Choroid plexus epithelial cell (primary cell): ENCODE data around the gene TTC7B.

Experiments
- DNase-seq: peaks from one replicate; pipeline ENCODE4 v3.0.0-alpha.2; 2010; ENCODE audit warnings: low read depth
- H3K4me3 ChIP-seq: 2 replicates; pipeline ENCODE4 v1.5.1; 2011; ENCODE audit warnings: low read depth, mild to moderate bottlenecking, control low read depth, low read length, moderate library complexity
- TF ChIP-seq, protein P1 (sequence below): conservative IDR thresholded peaks from 2 replicates; pipeline ENCODE4 v1.5.1; 2011; ENCODE audit warnings: low read depth, mild to moderate bottlenecking, control low read depth, inconsistent platforms, low read length, moderate library complexity

Gene TTC7B

DNA sequence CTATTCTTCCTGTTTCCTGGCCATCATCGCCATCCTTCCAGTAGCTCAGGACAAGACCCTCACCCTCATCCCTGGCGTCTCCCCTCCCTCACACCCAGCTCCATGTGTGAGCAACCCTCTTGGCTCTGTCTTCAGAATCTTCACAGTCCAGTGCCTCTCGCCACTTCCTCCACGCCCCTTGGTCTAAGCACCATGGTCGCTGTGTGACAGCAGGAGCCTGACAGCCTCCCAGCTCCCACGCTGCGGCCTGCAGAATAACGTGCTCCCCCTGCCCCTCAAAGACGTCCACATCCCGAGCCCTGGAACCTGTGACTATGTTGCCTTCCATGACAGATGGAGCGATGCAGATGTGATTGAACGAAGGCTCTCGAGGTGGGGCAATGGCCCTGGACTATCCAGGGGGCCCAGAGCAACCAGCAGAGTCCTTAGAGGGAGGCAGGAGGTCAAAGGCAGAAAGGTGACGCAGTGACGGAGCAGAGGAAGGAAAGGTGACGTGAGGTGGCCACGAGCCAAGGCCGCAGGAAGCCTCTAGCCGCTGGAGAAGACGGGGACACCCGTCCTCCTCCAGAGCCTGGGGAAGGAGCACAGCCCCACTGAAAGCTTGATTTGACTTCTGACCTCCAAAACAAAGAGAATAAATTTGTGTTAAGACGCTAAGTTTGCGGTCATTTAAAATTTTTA, 279.6 kb downstream of the TTC7B start:
- DNase-seq = no peak
- no peak overlapping the region for H3K4me3 ChIP-seq
- TF ChIP-seq, protein P1, sequence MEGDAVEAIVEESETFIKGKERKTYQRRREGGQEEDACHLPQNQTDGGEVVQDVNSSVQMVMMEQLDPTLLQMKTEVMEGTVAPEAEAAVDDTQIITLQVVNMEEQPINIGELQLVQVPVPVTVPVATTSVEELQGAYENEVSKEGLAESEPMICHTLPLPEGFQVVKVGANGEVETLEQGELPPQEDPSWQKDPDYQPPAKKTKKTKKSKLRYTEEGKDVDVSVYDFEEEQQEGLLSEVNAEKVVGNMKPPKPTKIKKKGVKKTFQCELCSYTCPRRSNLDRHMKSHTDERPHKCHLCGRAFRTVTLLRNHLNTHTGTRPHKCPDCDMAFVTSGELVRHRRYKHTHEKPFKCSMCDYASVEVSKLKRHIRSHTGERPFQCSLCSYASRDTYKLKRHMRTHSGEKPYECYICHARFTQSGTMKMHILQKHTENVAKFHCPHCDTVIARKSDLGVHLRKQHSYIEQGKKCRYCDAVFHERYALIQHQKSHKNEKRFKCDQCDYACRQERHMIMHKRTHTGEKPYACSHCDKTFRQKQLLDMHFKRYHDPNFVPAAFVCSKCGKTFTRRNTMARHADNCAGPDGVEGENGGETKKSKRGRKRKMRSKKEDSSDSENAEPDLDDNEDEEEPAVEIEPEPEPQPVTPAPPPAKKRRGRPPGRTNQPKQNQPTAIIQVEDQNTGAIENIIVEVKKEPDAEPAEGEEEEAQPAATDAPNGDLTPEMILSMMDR = no peak

DNA sequence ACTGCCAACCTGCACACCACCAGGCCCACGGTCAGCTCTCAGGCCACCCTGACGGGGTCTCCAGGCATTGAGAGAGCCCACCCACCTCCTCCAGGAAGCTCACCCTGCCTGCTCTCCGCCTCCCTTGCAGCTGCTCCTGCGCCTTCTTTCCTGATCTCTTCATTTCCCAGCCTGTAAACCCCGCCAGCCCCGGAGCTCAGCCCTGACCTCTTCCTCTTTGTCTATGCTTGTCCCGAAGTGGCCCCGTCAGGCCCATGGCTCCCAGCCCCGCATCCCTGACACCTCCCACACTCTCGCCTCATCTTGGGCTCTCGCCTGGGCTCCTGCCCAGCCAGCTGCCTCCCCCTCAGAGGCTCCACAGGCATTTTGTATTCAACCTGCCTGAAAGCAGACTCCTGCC, 280.1 kb downstream of the TTC7B start:
- DNase-seq = no peak
- H3K4me3 ChIP-seq = no peak overlapping the region
- TF ChIP-seq, protein P1 = no peak

DNA sequence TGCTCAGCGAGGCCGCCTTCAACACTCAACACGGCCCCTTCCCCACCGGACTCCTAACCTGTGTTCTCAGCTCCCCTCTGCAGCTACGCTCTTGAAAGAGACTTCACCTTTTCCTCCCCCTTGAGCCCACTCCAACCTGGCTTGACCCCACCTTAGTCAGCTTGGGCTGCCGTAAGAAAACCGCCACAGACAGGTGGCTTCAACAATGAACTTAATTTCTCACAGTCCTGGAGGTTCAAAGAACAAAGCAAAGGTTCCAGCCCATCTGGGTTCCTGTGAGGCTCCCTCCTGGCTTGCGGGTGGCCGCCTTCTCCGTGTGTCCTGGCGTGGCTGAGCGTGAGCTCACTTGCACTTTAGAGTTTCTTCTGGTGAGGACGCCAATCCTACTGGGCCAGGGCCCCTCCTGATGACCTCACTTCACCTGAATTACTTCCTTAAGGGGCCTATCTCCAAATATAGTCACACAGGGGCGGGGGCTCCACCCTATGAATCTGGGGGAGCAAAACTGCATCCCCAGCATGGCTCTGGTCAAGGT, 280.6 kb downstream of the TTC7B start:
- TF ChIP-seq, protein P1 = no peak
- no peak for DNase-seq
- no peak overlapping the region for H3K4me3 ChIP-seq

DNA sequence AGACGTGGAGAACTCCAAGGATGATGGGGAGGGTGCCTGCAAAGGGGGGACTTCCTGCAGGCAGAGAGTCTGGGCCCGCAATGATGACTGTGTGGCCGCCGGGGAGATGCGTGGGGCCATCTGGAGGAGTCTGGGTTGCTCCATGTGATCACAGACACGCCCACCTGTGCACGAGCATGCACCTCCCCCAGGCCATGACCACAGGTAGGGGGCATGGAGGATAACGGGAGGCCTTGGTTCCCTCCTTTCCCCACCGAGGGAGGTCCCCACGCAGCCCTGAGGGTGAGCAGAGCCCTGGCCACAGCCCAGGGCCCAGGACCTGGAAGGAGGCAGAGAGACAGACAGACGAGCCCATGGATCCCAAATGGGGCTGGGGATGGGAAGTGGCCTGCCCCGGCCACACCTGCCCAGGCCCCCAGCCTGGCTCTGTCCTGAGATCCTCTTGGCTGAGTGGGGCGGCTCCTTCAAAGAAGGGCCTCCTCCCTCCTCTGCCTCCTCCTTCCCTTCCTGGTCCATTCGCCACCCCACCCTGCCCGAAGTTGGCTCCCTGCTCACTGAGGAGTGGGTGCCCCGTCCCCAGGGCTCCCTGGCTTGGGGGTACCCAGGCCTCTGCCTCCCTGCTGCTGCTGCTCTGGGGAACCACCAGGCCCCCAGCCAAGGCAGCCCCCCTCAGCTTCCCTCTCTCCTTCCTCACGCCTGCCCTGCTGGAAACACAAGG, 281.2 kb downstream of the TTC7B start:
- no peak for DNase-seq
- TF ChIP-seq, protein P1 = no peak
- no peak overlapping the region for H3K4me3 ChIP-seq

DNA sequence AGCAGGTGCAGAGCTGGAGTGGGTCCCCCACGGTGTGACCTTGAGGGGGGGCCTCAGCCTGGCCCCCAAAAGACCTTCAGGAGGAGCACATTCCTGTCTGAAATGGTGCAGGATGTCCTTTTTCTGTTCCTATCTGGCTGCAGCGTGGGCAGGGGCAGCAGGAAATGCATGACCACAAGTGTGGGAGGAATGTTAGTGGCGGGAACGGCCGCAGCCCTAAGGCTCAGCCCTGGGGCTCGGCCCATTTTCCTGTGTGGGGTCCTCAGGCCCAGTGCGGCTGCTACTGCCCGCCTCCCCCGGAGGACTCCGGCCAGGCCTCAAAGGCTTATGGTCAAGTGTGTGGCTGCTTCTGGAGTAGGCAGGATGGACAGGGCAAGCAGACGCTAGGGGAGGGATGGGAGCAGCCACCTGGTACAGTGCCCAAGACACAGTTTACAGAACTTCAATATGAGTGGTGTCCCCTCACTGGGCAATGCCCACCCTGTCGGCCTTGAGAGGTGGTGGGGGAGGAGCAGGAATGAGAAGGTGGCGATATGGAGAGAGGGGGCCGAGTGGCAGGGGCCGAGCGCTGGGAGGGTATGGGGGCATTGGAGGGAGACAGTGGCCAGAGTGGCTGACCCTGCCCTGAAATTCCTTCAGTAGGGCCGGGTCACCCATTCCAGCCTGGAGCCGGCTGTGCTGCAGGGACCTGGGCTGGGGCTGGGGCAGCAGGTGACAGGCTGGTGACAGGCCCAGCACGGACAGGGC, 282.0 kb downstream of the TTC7B start:
- H3K4me3 ChIP-seq = no peak overlapping the region
- DNase-seq = peak; percentile 50
- TF ChIP-seq, protein P1 = no peak

DNA sequence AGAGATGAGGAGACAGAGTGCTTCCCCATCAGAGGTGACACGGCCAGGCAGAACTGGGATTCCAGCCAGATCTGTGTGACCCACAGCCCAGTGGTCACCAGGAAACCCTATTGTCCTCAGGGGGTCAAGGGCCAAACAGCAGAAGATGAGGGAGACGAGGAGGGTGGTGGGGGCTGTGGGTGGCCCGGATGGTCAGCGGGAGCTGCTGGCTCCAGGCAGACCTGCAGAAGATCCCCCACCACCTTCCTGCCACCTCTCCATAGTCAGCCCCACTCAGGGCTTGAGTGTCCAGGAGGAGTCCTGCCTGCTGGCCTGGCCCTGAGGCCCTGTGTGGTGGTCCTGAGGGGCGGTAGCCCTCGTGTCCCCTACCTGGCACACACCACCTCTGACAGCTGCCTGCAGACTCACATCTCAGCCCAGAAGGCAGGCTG, 282.6 kb downstream of the TTC7B start:
- H3K4me3 ChIP-seq = no peak overlapping the region
- TF ChIP-seq, protein P1 = no peak
- no peak for DNase-seq
